ENCODE data around the gene NUDT3. TPM values are rescaled to one million over a fixed set of nuclear protein-coding genes. Genes with fewer than 3 reads are reported as not detected.

NUDT3 gene
- total and polyA plus RNA-seq, 9 of the 15 experiments (the other 6 are each of a cell fraction or from before 2014, with no cell fraction given): 5.4 to 81.2 (median 56.4) TPM

DNA sequence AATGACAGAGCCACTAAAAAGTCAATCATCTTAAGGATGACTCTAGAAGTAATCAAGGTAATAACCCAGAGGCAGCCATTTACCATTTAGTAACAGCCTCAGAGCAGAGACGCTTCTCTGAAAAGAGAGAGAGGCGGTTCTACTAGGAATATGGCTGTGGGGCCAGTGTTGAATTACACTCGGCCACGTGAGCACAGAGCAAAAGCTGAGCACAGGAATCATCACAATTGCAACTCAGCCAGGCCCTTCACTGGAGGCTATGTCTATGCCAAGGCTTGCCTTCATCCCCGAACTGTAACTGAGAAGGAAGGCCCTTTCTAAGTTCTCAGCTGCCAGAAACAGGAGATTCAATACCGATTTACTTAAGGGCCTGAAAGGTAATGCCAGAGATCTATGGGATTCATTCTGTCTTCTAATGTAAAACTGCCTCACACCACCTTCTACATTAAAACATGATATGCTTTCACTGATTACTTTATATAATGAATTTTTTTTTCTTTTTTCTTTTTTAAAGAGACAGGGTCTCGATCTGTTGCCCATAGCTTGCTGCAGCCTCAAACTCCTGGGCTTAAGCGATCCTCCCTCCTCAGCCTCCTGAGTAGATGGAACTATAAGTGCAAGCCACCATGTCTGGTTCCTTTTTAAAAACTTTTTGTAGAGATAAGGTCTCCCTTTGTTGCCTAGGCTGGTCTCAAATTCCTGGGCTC, 67.6 kb downstream of the NUDT3 start (continued):
- TF ChIP-seq ZNF75A (CRISPR knock-in tag; IDR thresholded peaks at IDR 0.05): 0 out of 2 replicates have a peak, but pooled peaks have one; percentile 25
- TF ChIP-seq BCL6 (CRISPR knock-in tag; IDR thresholded peaks at IDR 0.05): no peak
- TF ChIP-seq NELFE (IDR thresholded peaks at IDR 0.05; ENCODE audit: insufficient read depth, insufficient read length): no peak
- TF ChIP-seq CSDE1 (IDR thresholded peaks at IDR 0.05): no peak
- TF ChIP-seq TGIF2 (CRISPR knock-in tag; IDR thresholded peaks at IDR 0.05): no peak
- peak; percentile 45; the same call in 1 of the 2 replicates for TF ChIP-seq ERF (CRISPR knock-in tag; IDR thresholded peaks at IDR 0.05)
- TF ChIP-seq FOXK2 (conservative IDR thresholded peaks at IDR 0.05 in 1 of 2, IDR thresholded peaks at IDR 0.05 in 1 of 2; ENCODE audit: low read depth in 2 of 2): peak; percentile 50 to 65; a peak in 2 of 4 replicates
- TF ChIP-seq, protein P1, sequence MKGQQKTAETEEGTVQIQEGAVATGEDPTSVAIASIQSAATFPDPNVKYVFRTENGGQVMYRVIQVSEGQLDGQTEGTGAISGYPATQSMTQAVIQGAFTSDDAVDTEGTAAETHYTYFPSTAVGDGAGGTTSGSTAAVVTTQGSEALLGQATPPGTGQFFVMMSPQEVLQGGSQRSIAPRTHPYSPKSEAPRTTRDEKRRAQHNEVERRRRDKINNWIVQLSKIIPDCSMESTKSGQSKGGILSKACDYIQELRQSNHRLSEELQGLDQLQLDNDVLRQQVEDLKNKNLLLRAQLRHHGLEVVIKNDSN (CRISPR knock-in tag; IDR thresholded peaks at IDR 0.05): peak; percentile 86
- TF ChIP-seq L3MBTL2 (IDR thresholded peaks at IDR 0.05): peak; percentile 89
- TF ChIP-seq ZNF699 (CRISPR knock-in tag; IDR thresholded peaks at IDR 0.05; ENCODE audit: insufficient replicate concordance): no peak
- no peak for TF ChIP-seq DIDO1 (tag; IDR thresholded peaks at IDR 0.05; ENCODE audit: low read depth)
- TF ChIP-seq, protein P2, sequence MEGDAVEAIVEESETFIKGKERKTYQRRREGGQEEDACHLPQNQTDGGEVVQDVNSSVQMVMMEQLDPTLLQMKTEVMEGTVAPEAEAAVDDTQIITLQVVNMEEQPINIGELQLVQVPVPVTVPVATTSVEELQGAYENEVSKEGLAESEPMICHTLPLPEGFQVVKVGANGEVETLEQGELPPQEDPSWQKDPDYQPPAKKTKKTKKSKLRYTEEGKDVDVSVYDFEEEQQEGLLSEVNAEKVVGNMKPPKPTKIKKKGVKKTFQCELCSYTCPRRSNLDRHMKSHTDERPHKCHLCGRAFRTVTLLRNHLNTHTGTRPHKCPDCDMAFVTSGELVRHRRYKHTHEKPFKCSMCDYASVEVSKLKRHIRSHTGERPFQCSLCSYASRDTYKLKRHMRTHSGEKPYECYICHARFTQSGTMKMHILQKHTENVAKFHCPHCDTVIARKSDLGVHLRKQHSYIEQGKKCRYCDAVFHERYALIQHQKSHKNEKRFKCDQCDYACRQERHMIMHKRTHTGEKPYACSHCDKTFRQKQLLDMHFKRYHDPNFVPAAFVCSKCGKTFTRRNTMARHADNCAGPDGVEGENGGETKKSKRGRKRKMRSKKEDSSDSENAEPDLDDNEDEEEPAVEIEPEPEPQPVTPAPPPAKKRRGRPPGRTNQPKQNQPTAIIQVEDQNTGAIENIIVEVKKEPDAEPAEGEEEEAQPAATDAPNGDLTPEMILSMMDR (IDR thresholded peaks at IDR 0.05 in 2 of 3, conservative IDR thresholded peaks at IDR 0.05 in 1 of 3; ENCODE audit: insufficient read depth in 2 of 3, low read depth in 1 of 3, low read length in 3 of 3): no peak
- TF ChIP-seq, protein P3, sequence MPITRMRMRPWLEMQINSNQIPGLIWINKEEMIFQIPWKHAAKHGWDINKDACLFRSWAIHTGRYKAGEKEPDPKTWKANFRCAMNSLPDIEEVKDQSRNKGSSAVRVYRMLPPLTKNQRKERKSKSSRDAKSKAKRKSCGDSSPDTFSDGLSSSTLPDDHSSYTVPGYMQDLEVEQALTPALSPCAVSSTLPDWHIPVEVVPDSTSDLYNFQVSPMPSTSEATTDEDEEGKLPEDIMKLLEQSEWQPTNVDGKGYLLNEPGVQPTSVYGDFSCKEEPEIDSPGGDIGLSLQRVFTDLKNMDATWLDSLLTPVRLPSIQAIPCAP (CRISPR knock-in tag; IDR thresholded peaks at IDR 0.05; ENCODE audit: borderline replicate concordance): no peak
- no peak for TF ChIP-seq RFX7 (CRISPR knock-in tag; IDR thresholded peaks at IDR 0.05)
- no peak for TF ChIP-seq PHB2 (IDR thresholded peaks at IDR 0.05; ENCODE audit: low read depth)
- TF ChIP-seq SAFB (IDR thresholded peaks at IDR 0.05; ENCODE audit: borderline replicate concordance, low read depth, low read length): no peak
- no peak for TF ChIP-seq SMC3 (conservative IDR thresholded peaks at IDR 0.05; ENCODE audit: insufficient read depth, low read depth, low read length)
- no peak for TF ChIP-seq GATAD2B (IDR thresholded peaks at IDR 0.05; ENCODE audit: borderline replicate concordance)
- TF ChIP-seq, protein P4, sequence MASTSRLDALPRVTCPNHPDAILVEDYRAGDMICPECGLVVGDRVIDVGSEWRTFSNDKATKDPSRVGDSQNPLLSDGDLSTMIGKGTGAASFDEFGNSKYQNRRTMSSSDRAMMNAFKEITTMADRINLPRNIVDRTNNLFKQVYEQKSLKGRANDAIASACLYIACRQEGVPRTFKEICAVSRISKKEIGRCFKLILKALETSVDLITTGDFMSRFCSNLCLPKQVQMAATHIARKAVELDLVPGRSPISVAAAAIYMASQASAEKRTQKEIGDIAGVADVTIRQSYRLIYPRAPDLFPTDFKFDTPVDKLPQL (IDR thresholded peaks at IDR 0.05; ENCODE audit: extremely low read depth, insufficient read length): no peak
- TF ChIP-seq HDAC3 (IDR thresholded peaks at IDR 0.05; ENCODE audit: borderline replicate concordance, partially characterized antibody): no peak
- TF ChIP-seq, protein P5, sequence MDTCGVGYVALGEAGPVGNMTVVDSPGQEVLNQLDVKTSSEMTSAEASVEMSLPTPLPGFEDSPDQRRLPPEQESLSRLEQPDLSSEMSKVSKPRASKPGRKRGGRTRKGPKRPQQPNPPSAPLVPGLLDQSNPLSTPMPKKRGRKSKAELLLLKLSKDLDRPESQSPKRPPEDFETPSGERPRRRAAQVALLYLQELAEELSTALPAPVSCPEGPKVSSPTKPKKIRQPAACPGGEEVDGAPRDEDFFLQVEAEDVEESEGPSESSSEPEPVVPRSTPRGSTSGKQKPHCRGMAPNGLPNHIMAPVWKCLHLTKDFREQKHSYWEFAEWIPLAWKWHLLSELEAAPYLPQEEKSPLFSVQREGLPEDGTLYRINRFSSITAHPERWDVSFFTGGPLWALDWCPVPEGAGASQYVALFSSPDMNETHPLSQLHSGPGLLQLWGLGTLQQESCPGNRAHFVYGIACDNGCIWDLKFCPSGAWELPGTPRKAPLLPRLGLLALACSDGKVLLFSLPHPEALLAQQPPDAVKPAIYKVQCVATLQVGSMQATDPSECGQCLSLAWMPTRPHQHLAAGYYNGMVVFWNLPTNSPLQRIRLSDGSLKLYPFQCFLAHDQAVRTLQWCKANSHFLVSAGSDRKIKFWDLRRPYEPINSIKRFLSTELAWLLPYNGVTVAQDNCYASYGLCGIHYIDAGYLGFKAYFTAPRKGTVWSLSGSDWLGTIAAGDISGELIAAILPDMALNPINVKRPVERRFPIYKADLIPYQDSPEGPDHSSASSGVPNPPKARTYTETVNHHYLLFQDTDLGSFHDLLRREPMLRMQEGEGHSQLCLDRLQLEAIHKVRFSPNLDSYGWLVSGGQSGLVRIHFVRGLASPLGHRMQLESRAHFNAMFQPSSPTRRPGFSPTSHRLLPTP (IDR thresholded peaks at IDR 0.05; ENCODE audit: borderline replicate concordance, extremely low read depth, insufficient read length): no peak
- no peak for TF ChIP-seq CBFA2T3 (IDR thresholded peaks at IDR 0.05)
